ENCODE measurements around the gene ARR3.
"Not testable (repeated sequence)": the region's sequence is repeated elsewhere in the genome, so short reads cannot be mapped to it uniquely, and the experiment has no call there.

Gene ARR3

GRCh38 chrX:70268034-70268433 is at the start of gene ARR3:
Gene ARR3, plus strand, starts transcription at chrX:70268334. Its CDS starts 1,052 bp downstream, at chrX:70269386.
- no peak for FAIRE-seq

- FAIRE-seq, result no peak
Observed at GRCh38 chrX:70219938-70220764, 48.0 kb upstream of the ARR3 start.

- no peak for FAIRE-seq
Observed at GRCh38 chrX:70226048-70226447, 42.1 kb upstream of the ARR3 start.

- no peak for FAIRE-seq
Observed at GRCh38 chrX:70226687-70227086, 41.4 kb upstream of the ARR3 start.

- no peak for FAIRE-seq
Observed at GRCh38 chrX:70231666-70232065, 36.5 kb upstream of the ARR3 start.

- FAIRE-seq, result no peak
Observed at GRCh38 chrX:70234355-70234754, 33.8 kb upstream of the ARR3 start, which contains the start of gene AWAT1. Gene AWAT1, plus strand, starts transcription at chrX:70234655. Its CDS starts 41 bp downstream, at chrX:70234696.

- no peak for FAIRE-seq
Observed at GRCh38 chrX:70240751-70241150, 27.4 kb upstream of the ARR3 start.

GRCh38 chrX:70241501-70241900 is 26.6 kb upstream of the ARR3 start:
- FAIRE-seq, result no peak

GRCh38 chrX:70243601-70244000 is 24.5 kb upstream of the ARR3 start:
- not testable (repeated sequence) for FAIRE-seq

GRCh38 chrX:70244881-70245280 is 23.3 kb upstream of the ARR3 start:
- no peak for FAIRE-seq

GRCh38 chrX:70247252-70247651 is 20.9 kb upstream of the ARR3 start:
- FAIRE-seq, result no peak

GRCh38 chrX:70252491-70252890 is 15.6 kb upstream of the ARR3 start:
- FAIRE-seq, result no peak

- no peak for FAIRE-seq
Observed at GRCh38 chrX:70253377-70254062, 14.6 kb upstream of the ARR3 start.

- no peak for FAIRE-seq
Observed at GRCh38 chrX:70254063-70254400, 14.1 kb upstream of the ARR3 start.

- no peak for FAIRE-seq
Observed at GRCh38 chrX:70254909-70255308, 13.2 kb upstream of the ARR3 start.

- no peak for FAIRE-seq
Observed at GRCh38 chrX:70255452-70255851, 12.7 kb upstream of the ARR3 start.

- no peak for FAIRE-seq
Observed at GRCh38 chrX:70257423-70258288, 10.5 kb upstream of the ARR3 start.

- no peak for FAIRE-seq
Observed at GRCh38 chrX:70260104-70260503, 8.0 kb upstream of the ARR3 start, which contains the start of gene P2RY4. Gene P2RY4, minus strand, starts transcription at chrX:70260204. Its CDS starts 580 bp downstream, at chrX:70259624.

- FAIRE-seq, result peak; percentile 19
Observed at GRCh38 chrX:70262952-70263567, 5.1 kb upstream of the ARR3 start.

- FAIRE-seq, result no peak
Observed at GRCh38 chrX:70264784-70265183, 3.4 kb upstream of the ARR3 start.

GRCh38 chrX:70274029-70274428 is 5.9 kb downstream of the ARR3 start:
- FAIRE-seq, result not testable (repeated sequence)

- FAIRE-seq, result no peak
Observed at GRCh38 chrX:70279081-70279480, 10.9 kb downstream of the ARR3 start.

GRCh38 chrX:70280573-70280972 is 12.4 kb downstream of the ARR3 start:
- FAIRE-seq, result no peak
